Liver (tissue), 3 donors: ENCODE measurements around the gene THSD7B.
A peak's percentile ranks its signal among the peaks of the same experiment; 100 is the strongest.

Experiments used
- CTCF ChIP-seq: fragments of 150-350 bp; IDR thresholded peaks from 2 replicates; pipeline ENCODE4 v1.5.1; 2017; ENCODE audit warnings: improper control_type of control experiment, low read depth, low read length; ENCODE audit not compliant: missing input control
- FOXA1 ChIP-seq: IDR thresholded peaks from 2 replicates; pipeline ENCODE4 v1.6.1; 2016; ENCODE audit warnings: antibody characterized with exemption
- JUND ChIP-seq, 2 donors: IDR thresholded peaks; 2 replicates each; pipeline ENCODE4 v1.6.1; 2016; ENCODE audit warnings: antibody characterized with exemption in 2 of 2
- RAD21 ChIP-seq, 2 donors: IDR thresholded peaks; 2 replicates each; pipeline ENCODE4 v1.6.1; 2016; ENCODE audit warnings: antibody characterized with exemption in 2 of 2, mild to moderate bottlenecking in 2 of 2
- REST ChIP-seq: IDR thresholded peaks from 2 replicates; pipeline ENCODE4 v1.6.1; 2016; ENCODE audit warnings: antibody characterized with exemption, mild to moderate bottlenecking
- RXRA ChIP-seq, 2 donors: IDR thresholded peaks; 2 replicates each; pipeline ENCODE4 v1.6.1; 2017 to 2018; ENCODE audit warnings: antibody characterized with exemption in 2 of 2, mild to moderate bottlenecking in 1 of 2
- TAF1 ChIP-seq: conservative IDR thresholded peaks from 2 replicates; pipeline ENCODE4 v1.6.1; 2016; ENCODE audit warnings: antibody characterized with exemption, mild to moderate bottlenecking
- donor health status: healthy.
- donor health status: healthy.

- TF ChIP-seq CTCF (peak; percentile 66), FOXA1 (no peak), TAF1 (no peak), RXRA (IDR thresholded peaks at IDR 0.05) (no peak), REST (no peak), JUND (IDR thresholded peaks at IDR 0.05) (no peak), RAD21 (IDR thresholded peaks at IDR 0.05) (peak; percentile 61 to 74)
Observed at GRCh38 chr2:137467246-137467862, 702.0 kb downstream of the THSD7B start.
